ENCODE data around the gene LRRC46. TPM values are rescaled to one million over a fixed set of nuclear protein-coding genes. Genes with fewer than 3 reads are reported as not detected.

Gene LRRC46
- total RNA-seq, 2 experiments from 2014 or later, result 0.38 to 0.67 TPM

- Mint-ChIP-seq H3K9me3 (no peaks in the 10 kb centered on the region), H3K4me3 (no peak overlapping the region), H3K27me3 (peaks cover 31% of the 10 kb centered on the region), H3K4me1 (ENCODE audit: low read depth) (peaks cover 27% of the 10 kb centered on the region), H3K27ac (no peak overlapping the region), H3K36me3 (ENCODE audit: low read depth) (no peaks in the 10 kb centered on the region)
- no peak for DNase-seq
- CTCF ChIA-PET, result interaction anchor here (1.1 to 20.8 kb wide), 12 partner anchors 8 to 175 kb away, joined by 3 to 586 read pairs (median 4); partner anchors contain the start of genes CDK5RAP3, MRPL10, SP2 and SP6
- intact Hi-C loops (cut with micrococcal nuclease), result no loop called here
- TF ChIP-seq CTCF (IDR thresholded peaks at IDR 0.05), result no peak
- no peak for ATAC-seq
- POLR2A ChIA-PET, result interaction anchor here (1.4 to 2.2 kb wide), 3 partner anchors 41 to 127 kb away, joined by 3 to 7 read pairs (median 4); no protein-coding TSS in a partner anchor
Observed at GRCh38 chr17:47843391-47843730, 11.9 kb downstream of the LRRC46 start.

GRCh38 chr17:47844227-47844626 lies 12.8 kb downstream of the LRRC46 start:
- ATAC-seq (no peak), DNase-seq (no peak)
- intact Hi-C loops (cut with micrococcal nuclease), result no loop called here
- H3K9me3 Mint-ChIP-seq, result no peaks in the 10 kb centered on the region
- no peak overlapping the region for H3K4me3 Mint-ChIP-seq
- no peak for TF ChIP-seq CTCF (IDR thresholded peaks at IDR 0.05)
- CTCF ChIA-PET, result interaction anchor here (1.4 to 20.8 kb wide), 3 partner anchors 28 to 127 kb away, joined by 4 to 586 read pairs (median 7); partner anchors contain the start of genes CDK5RAP3 and SP2
- H3K4me1 Mint-ChIP-seq (ENCODE audit: low read depth), result peaks cover 25% of the 10 kb centered on the region
- H3K27me3 Mint-ChIP-seq, result peaks cover 40% of the 10 kb centered on the region
- POLR2A ChIA-PET, result interaction anchor here (0.6 to 2.2 kb wide), 3 partner anchors 49 to 556 kb away, joined by 3 to 7 read pairs (median 6); partner anchors contain the start of gene SP2
- no peaks in the 10 kb centered on the region for H3K36me3 Mint-ChIP-seq (ENCODE audit: low read depth)
- no peak overlapping the region for H3K27ac Mint-ChIP-seq

DNA sequence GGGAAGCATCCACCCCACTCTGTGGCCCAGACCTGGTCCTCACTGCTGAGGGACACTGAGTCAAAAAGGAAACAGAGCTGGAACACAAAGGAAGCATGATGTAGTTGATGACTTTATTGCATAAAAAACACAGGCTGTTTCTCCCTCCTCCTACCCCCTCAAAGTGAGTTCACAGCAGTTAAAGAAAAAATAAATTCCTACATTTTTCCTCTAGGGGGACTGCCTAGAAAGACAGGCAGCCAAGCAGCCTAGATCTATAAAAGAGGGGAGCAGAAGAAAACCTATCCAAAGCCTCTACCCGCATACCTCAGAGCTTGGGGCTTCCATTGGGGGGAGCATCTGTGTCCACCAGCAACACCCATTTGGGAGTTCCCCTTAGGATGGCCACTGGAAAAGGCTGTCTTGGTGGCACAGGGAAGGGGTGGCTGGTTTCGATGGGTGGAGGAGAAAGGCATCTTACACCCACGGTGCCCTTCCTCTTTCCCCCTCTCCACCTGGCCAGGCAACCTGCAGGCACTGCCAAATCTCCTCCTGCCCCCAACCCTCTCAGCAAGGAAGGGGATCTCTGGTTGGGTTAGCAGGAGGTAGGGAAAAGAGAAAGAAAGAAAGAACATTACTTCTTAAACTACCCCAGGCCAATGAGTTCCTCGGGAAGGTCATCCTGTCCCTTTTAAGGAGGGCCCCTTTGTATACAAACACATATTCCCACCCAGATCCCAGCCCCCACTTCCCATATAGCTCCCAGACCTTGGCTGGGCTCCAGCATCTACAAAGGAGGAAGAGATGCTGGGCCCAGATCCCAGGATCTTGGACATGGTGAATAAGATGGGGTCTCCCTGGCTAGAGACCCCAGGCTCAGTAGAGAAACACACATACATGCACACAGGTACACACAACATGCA lies 13.6 kb downstream of the LRRC46 start:
- intact Hi-C loops (cut with micrococcal nuclease), result no loop called here
- DNase-seq, result no peak
- POLR2A ChIA-PET, result interaction anchor here (0.6 to 2.2 kb wide), 5 partner anchors 8 to 556 kb away, joined by 3 to 7 read pairs (median 6); partner anchors contain the start of genes LRRC46, MRPL10 and SP2

DNA sequence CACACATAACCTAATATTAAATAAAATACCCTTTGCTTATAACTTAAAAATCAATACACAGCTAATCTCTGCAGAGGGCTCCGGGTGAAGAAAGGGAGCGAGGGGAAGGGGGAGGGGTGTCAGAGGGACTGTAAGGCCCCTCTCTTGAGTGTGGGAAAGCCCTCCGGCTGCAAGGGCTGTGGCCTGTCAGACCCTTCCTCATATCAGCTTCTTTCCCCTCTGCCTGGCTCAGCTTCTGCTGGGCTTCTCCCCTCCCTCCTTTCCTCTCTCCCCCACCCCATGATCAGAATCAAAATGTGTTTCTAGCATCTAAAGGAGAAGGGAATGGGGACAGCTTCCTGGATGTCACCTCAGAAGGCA lies 14.2 kb downstream of the LRRC46 start:
- intact Hi-C loops (cut with micrococcal nuclease), result no loop called here
- Mint-ChIP-seq H3K4me1 (ENCODE audit: low read depth) (peaks cover 19% of the 10 kb centered on the region), H3K4me3 (no peak overlapping the region), H3K27me3 (peaks cover 52% of the 10 kb centered on the region), H3K27ac (no peak overlapping the region), H3K36me3 (ENCODE audit: low read depth) (no peaks in the 10 kb centered on the region), H3K9me3 (no peaks in the 10 kb centered on the region)
- DNase-seq (no peak), ATAC-seq (no peak)
- ChIA-PET CTCF (interaction anchor here (1.0 to 20.8 kb wide), 4 partner anchors 11 to 103 kb away, joined by 3 to 586 read pairs (median 14); partner anchors contain the start of gene SP2), POLR2A (interaction anchor here (1.5 to 2.0 kb wide), 3 partner anchors 9 to 50 kb away, joined by 4 to 7 read pairs (median 6); partner anchors contain the start of genes LRRC46, MRPL10 and SP2)
- no peak for TF ChIP-seq CTCF (IDR thresholded peaks at IDR 0.05)

More for the DNA sequence above, 13.6 kb downstream of the LRRC46 start:
- Mint-ChIP-seq H3K27ac (no peak overlapping the region), H3K36me3 (ENCODE audit: low read depth) (no peaks in the 10 kb centered on the region), H3K27me3 (peaks cover 47% of the 10 kb centered on the region), H3K4me1 (ENCODE audit: low read depth) (peaks cover 22% of the 10 kb centered on the region), H3K9me3 (no peaks in the 10 kb centered on the region), H3K4me3 (no peak overlapping the region)
- no peak for ATAC-seq
- CTCF ChIA-PET, result interaction anchor here (1.0 to 20.8 kb wide), 6 partner anchors 11 to 126 kb away, joined by 3 to 586 read pairs (median 6); partner anchors contain the start of genes CDK5RAP3 and SP2
- peak; percentile 34 for TF ChIP-seq CTCF (IDR thresholded peaks at IDR 0.05)

Data from activated CD8-positive, alpha-beta T cell treated with anti-CD3 and anti-CD28 coated beads for 36 hours (primary cell).